Measurements from ENCODE around the gene NAT14.

DNA sequence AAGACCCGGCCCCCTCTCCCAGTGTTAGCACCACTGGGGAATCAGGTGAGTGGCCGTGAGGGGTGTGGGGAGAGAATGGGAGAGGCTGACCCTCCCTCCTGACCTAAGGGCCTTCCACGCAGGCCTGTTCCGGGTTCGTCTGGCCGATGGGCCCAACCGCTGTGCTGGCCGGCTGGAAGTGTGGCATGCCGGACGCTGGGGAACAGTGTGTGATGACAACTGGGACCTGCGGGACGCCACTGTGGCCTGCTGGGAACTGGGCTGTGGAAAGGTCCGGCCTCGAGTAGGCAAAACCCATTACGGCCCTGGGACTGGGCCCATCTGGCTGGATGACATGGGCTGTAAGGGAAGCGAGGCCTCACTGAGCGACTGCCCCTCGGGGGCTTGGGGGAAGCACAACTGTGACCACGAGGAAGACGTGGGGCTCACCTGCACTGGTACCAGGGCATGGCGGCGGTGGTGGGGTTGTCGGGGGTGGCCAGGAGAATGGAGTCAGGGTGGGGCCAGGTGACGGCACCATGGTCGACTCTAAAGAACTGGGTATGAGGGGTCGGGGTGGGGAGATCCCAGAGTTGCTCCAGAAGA, 15.5 kb downstream of the NAT14 start:
- TF ChIP-seq CTCF (IDR thresholded peaks at IDR 0.05) = no peak
- no peak for TF ChIP-seq CBFB (CRISPR knock-in tag; IDR thresholded peaks at IDR 0.05; ENCODE audit: low read depth)
- TF ChIP-seq, protein P1, sequence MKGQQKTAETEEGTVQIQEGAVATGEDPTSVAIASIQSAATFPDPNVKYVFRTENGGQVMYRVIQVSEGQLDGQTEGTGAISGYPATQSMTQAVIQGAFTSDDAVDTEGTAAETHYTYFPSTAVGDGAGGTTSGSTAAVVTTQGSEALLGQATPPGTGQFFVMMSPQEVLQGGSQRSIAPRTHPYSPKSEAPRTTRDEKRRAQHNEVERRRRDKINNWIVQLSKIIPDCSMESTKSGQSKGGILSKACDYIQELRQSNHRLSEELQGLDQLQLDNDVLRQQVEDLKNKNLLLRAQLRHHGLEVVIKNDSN (CRISPR knock-in tag; IDR thresholded peaks at IDR 0.05) = no peak
- TF ChIP-seq ZNF281 (CRISPR knock-in tag; IDR thresholded peaks at IDR 0.05) = no peak
- no peak for TF ChIP-seq ATF6 (CRISPR knock-in tag; IDR thresholded peaks at IDR 0.05)
- TF ChIP-seq HMGXB4 (CRISPR knock-in tag; IDR thresholded peaks at IDR 0.05) = no peak
